Right lung (tissue), 5 donors: ENCODE results near the gene DNALI1. TPM values are rescaled to one million over a fixed set of nuclear protein-coding genes. Genes with fewer than 3 reads are reported as not detected.
"Not testable (repeated sequence)": the region's sequence is repeated elsewhere in the genome, so short reads cannot be mapped to it uniquely, and the experiment has no call there.

ENCODE experiments used
- DNase-seq, 2 donors: peaks; one replicate each; pipeline ENCODE4 v3.0.0-alpha.2; 2013
- polyA plus RNA-seq, 5 donors: library from polyadenylated mRNA; unstranded; fragments of 120-200 nt; gene quantifications; one replicate each; pipeline versions ENCODE4 v1.2.1 to v1.2.3, GENCODE V29; 2013; ENCODE audit warnings: inconsistent platforms in 1 of 5, low replicate concordance in 1 of 5; ENCODE audit not compliant: insufficient read length in 5 of 5, insufficient read depth in 1 of 5

Gene DNALI1
- polyA plus RNA-seq, 5 donors, result 42.1 to 64.3 (median 54.5) TPM

GRCh38 chr1:37545019-37545418, 11.7 kb upstream of the DNALI1 start:
- no peak for DNase-seq

DNA sequence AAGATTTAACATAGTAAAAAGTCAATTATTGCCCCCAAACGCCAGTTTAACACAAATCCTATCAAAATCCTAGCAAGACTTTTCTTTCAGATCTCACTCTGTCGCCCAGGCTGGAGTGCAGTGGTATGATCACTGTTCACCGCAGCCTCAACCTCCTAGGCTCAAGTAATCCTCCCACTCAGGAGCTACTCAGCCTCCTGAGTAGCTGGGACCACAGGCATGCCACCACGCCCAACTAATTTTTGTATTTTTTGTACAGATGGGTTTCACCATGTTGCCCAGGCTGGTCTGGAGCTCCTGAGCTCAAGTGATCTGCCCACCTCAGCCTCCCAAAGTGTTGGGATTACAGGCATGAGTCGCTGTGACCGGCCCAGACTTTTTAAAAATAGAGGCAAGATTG, 7.4 kb upstream of the DNALI1 start:
- no peak for DNase-seq

DNA sequence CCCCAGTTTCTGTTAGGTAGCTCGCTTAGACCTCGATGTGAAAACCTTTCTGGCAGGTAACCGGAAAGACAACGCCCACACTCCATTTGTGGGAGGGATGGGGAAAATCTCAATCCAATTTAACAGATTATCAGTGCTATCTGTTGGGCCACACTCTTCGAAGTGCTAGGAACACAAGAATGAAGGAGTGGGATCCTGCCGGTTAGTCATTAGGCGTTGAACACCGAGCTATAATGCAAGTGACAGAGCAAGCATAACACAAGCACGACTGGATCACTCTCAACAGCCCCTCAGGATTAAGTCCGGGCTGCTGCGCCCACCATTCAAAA, 3.2 kb upstream of the DNALI1 start:
- DNase-seq, result no peak

GRCh38 chr1:37553927-37554808, 2.6 kb upstream of the DNALI1 start, which contains the start of gene SNIP1:
SNIP1 (minus strand) TSS chr1:37554293; CDS start chr1:37554229, 64 bp downstream.
- DNase-seq, result peak; percentile 88 to 90

GRCh38 chr1:37557402-37557801, 662 bp downstream of the DNALI1 start:
- DNase-seq, result no peak

- no peak for DNase-seq
These were observed 1.7 kb downstream of the DNALI1 start for GRCh38 chr1:37558411-37558810.

DNA sequence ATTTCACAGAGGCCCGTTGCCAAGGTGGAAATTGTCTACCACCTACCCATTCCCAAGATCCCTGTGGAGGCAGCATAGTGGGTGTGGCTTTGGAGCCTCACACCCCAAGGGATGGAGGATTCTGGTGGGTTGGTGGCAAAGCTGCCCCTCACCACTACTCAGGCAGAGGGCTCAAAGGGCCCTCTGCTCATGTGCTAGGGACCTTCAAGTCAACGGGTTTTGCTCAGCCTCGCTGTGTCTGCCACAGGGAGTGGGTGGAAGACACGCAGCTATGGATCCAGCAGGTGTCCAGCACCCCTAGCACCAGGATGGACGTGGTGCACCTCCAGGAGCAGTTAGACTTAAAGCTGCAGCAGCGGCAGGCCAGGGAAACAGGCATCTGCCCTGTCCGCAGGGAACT, 2.3 kb downstream of the DNALI1 start:
- no peak for DNase-seq

GRCh38 chr1:37559957-37560379, 3.2 kb downstream of the DNALI1 start:
- not testable (repeated sequence) for DNase-seq

- peak; percentile 12 to 18 for DNase-seq
These were observed 3.8 kb downstream of the DNALI1 start for GRCh38 chr1:37560401-37561132.

DNA sequence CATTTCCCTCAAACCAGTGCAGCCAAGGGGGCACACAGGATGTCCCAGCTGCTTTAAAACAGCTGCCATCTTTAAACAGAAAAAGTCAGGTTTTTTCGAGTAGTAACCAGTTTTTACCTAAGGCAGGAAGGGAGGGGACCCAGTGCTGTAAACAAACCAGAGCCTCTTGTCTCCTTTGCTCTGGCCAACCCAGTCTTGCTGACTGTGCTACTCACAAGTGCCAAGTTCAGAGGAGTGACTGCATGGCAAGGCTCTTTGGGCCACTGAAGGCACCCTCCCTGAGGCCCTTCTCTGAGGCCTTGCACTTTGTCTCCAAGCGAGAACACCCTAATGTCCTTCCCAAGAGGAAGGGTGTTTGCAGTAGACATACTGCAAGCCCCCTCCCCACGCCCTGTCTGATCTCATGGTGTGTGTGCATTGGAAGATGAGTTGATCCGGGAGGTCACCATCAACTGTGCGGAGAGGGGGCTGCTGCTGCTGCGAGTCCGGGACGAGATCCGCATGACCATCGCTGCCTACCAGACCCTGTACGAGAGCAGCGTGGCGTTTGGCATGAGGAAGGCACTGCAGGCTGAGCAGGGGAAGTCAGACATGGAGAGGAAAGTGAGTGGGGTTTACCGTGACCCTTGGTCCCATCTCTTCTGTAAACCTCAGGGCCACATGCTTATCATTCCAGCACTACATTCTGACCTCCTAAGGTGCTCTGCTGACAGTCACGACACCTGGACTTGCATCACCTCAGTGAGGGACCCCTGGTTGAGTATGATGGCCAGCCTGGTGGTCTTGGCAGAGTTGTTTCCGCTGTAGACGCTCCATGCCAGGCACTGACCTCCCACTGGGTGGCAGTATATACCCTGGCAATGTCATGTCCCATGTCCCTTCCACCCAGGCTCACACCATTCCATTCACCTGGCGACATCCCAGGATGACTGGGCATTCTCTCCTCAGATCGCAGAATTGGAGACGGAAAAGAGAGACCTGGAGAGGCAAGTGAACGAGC, 4.7 kb downstream of the DNALI1 start:
- DNase-seq, result no peak

DNA sequence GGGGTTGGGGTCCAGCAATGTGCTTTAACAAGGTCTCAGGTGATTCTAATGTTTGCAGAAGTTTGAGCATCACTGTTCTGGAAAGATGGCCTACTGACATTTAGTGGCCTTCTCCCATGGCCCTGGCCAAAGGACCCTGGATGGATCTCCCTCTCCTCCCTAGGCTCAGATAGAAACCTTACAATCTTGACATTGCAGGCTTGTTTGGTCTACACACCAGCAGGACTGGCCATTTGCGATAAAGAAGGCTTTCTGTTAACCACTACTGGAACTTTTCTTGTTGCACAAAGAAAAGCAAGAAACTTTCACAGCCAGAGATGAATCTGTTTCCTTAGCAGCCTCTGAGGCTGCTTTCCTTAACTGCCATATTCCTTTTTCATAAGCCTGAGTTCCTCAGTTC, 6.2 kb downstream of the DNALI1 start:
- DNase-seq, result no peak

GRCh38 chr1:37564892-37565291, 8.2 kb downstream of the DNALI1 start:
- no peak for DNase-seq

GRCh38 chr1:37567023-37567422, 10.3 kb downstream of the DNALI1 start:
- no peak for DNase-seq

- DNase-seq, result no peak
These were observed 14.0 kb downstream of the DNALI1 start for GRCh38 chr1:37570528-37571334.

GRCh38 chr1:37574834-37575480, 18.2 kb downstream of the DNALI1 start:
- no peak for DNase-seq

DNA sequence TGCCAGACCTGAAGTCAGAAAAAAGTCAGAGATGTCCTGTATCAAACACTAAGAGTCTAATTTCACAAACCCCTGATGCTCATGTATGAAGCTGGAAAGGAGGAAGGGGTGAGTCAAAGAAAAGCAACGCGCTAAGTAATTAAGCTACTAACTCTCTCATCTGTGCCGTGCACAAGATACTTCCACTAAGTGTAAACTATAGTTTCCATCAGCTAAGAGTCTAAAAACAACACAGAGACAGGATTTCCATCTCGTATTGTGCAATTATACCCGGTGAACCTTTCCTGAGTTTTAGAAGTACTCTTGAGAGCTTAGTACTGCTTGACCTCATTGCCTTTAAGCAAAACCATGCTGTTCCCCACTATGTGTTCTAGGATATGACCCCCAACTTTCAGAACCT, 19.0 kb downstream of the DNALI1 start:
- DNase-seq, result no peak

- DNase-seq, result not testable (repeated sequence)
These were observed 27.8 kb downstream of the DNALI1 start for GRCh38 chr1:37584544-37584943.

GRCh38 chr1:37588939-37589338, 32.2 kb downstream of the DNALI1 start:
- no peak for DNase-seq

- DNase-seq, result no peak
These were observed 37.0 kb downstream of the DNALI1 start for GRCh38 chr1:37593726-37594125.

GRCh38 chr1:37595440-37596181, 38.9 kb downstream of the DNALI1 start, which contains the start of gene GNL2:
GNL2 (minus strand) TSS chr1:37595937; CDS start chr1:37595822, 115 bp downstream.
- peak; percentile 98 for DNase-seq
